Kidney glomerular epithelial cell (primary cell): ENCODE data around the gene GSTM1.
"Not testable (repeated sequence)": the region's sequence is repeated elsewhere in the genome, so short reads cannot be mapped to it uniquely, and the experiment has no call there.

Experiments used
- DNase-seq: peaks from one replicate; lab custom pipeline; 2025; lab: John Stamatoyannopoulos, UW

GSTM1 gene

GRCh38 chr1:109659997-109660690 is 27.5 kb upstream of the GSTM1 start:
- peak; percentile 57 for DNase-seq

- not testable (repeated sequence) for DNase-seq
These were observed 27.0 kb upstream of the GSTM1 start for GRCh38 chr1:109660691-109661026.

GRCh38 chr1:109661391-109661790 is 26.2 kb upstream of the GSTM1 start:
- DNase-seq: no peak

GRCh38 chr1:109664671-109665070 is 22.9 kb upstream of the GSTM1 start:
- no peak for DNase-seq

GRCh38 chr1:109667452-109668122 is 20.0 kb upstream of the GSTM1 start, which contains the start of gene GSTM2:
TSS of gene GSTM2 (plus strand) at chr1:109668057. CDS start at chr1:109668116, 59 bp downstream.
- DNase-seq: peak; percentile 49

GRCh38 chr1:109668123-109668775 is 19.4 kb upstream of the GSTM1 start:
- no peak for DNase-seq

- no peak for DNase-seq
These were observed 18.2 kb upstream of the GSTM1 start for GRCh38 chr1:109669246-109669948.

GRCh38 chr1:109669949-109670302 is 17.7 kb upstream of the GSTM1 start:
- DNase-seq: not testable (repeated sequence)

GRCh38 chr1:109671067-109671466 is 16.6 kb upstream of the GSTM1 start:
- no peak for DNase-seq

GRCh38 chr1:109673861-109674260 is 13.8 kb upstream of the GSTM1 start:
- not testable (repeated sequence) for DNase-seq

- not testable (repeated sequence) for DNase-seq
These were observed 10.8 kb upstream of the GSTM1 start for GRCh38 chr1:109676683-109677381.

GRCh38 chr1:109677459-109677858 is 10.2 kb upstream of the GSTM1 start:
- DNase-seq: no peak

GRCh38 chr1:109678637-109679036 is 9.0 kb upstream of the GSTM1 start:
- DNase-seq: not testable (repeated sequence)

- DNase-seq: not testable (repeated sequence)
These were observed 2.8 kb upstream of the GSTM1 start for GRCh38 chr1:109684777-109685176.

GRCh38 chr1:109685399-109685798 is 2.2 kb upstream of the GSTM1 start:
- not testable (repeated sequence) for DNase-seq

- DNase-seq: not testable (repeated sequence)
These were observed 1.7 kb upstream of the GSTM1 start for GRCh38 chr1:109685890-109686289.

- not testable (repeated sequence) for DNase-seq
These were observed 508 bp upstream of the GSTM1 start for GRCh38 chr1:109687109-109687508.

GRCh38 chr1:109689844-109690405 is 2.3 kb downstream of the GSTM1 start:
- DNase-seq: no peak

GRCh38 chr1:109691759-109692158 is 4.1 kb downstream of the GSTM1 start:
- DNase-seq: no peak

- not testable (repeated sequence) for DNase-seq
These were observed 6.8 kb downstream of the GSTM1 start for GRCh38 chr1:109694400-109694799.

- DNase-seq: not testable (repeated sequence)
These were observed 7.5 kb downstream of the GSTM1 start for GRCh38 chr1:109695138-109695537.
